ENCODE data around the gene FRMD4A. TPM values are rescaled to one million over a fixed set of nuclear protein-coding genes. Genes with fewer than 3 reads are reported as not detected.

The FRMD4A gene
- total RNA-seq, 1 experiment from 2014 or later = 19.6 TPM

DNA sequence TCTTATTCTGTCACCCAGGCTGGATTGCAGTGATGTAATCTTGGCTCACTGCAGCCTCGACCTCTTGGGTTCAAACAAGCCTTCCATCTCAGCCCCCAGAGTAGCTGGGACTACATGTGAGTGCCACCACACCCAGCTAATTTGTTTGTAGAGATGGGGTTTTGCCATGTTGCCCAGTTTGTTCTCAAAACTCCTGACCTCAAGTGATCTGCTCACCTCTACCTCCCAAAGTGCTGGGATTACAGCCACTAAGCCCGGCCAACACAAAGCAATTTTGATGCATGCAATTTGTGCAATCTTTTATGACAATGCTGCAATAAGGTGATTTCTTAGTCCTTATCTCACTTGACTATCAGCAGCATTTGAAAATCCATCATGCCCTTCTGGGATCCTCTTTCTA is 333.1 kb downstream of the FRMD4A start:
- Histone ChIP-seq H3K27ac (ENCODE audit: insufficient read length, low read depth, low read length) (no peak overlapping the region), H2BK5ac (ENCODE audit: insufficient read length, low read length) (no peak overlapping the region), H3K23me2 (ENCODE audit: insufficient read length, low read depth, low read length, poor library complexity, severe bottlenecking) (no peaks in the 10 kb centered on the region), H3K14ac (ENCODE audit: insufficient read depth, low read length) (no peak overlapping the region), H4K91ac (ENCODE audit: insufficient read length, low read depth, low read length) (no peak overlapping the region), H3K79me1 (ENCODE audit: insufficient read depth, low read depth, low read length, poor library complexity, severe bottlenecking) (no peaks in the 10 kb centered on the region), H2AK5ac (ENCODE audit: insufficient read length, low read length) (no peak overlapping the region), H3T11ph (ENCODE audit: low read length) (no peak overlapping the region), H3K23ac (ENCODE audit: insufficient read length, low read depth, low read length) (no peak overlapping the region), H3K18ac (ENCODE audit: insufficient read length, low read depth, low read length) (no peak overlapping the region), H3K9ac (ENCODE audit: extremely low read depth, insufficient read length, low read length) (no peak overlapping the region), H4K20me1 (ENCODE audit: control insufficient read depth, insufficient read depth, insufficient read length) (no peaks in the 10 kb centered on the region), H2BK20ac (ENCODE audit: low read depth, low read length, poor library complexity, severe bottlenecking) (no peak overlapping the region), H3K4ac (ENCODE audit: low read depth, low read length) (no peak overlapping the region), H2BK15ac (ENCODE audit: low read depth, low read length) (no peak overlapping the region), H2AFZ (ENCODE audit: low read length) (no peak overlapping the region), H3K9me3 (ENCODE audit: control insufficient read depth, low read depth, low read length) (no peaks in the 10 kb centered on the region), H2BK120ac (ENCODE audit: low read depth, low read length, poor library complexity, severe bottlenecking) (no peak overlapping the region), H4K8ac (replicated peaks; ENCODE audit: insufficient read length, low read depth, low read length) (no peak overlapping the region), H2BK12ac (ENCODE audit: insufficient read length, low read depth, low read length) (no peak overlapping the region), H3K56ac (ENCODE audit: insufficient read length, low read depth, low read length) (no peak overlapping the region), H3K4me1 (ENCODE audit: insufficient read depth, low read length) (0 out of 2 replicates have a peak, but pooled peaks cover 3% of the 10 kb centered on the region), H4K5ac (ENCODE audit: insufficient read length, low read depth, low read length) (no peak overlapping the region), H3K27me3 (ENCODE audit: insufficient read depth, low read length) (no peaks in the 10 kb centered on the region), H3K79me2 (ENCODE audit: insufficient read depth, low read length) (no peaks in the 10 kb centered on the region), H3K4me2 (ENCODE audit: insufficient read depth, insufficient read length, low read length) (no peak overlapping the region)
- WGBS (ENCODE audit: extremely low coverage, insufficient read length, low lambda C conversion rate) = no CpG with 5 or more reads among the region's 2 CpGs
- Mint-ChIP-seq H3K36me3 (ENCODE audit: insufficient read depth in 1 of 3, low read depth in 3 of 3) (no peaks in the 10 kb centered on the region; a peak in 2 of 7 replicates), H3K27ac (no peak overlapping the region), H3K9me3 (no peaks in the 10 kb centered on the region), H3K27me3 (ENCODE audit: low read depth) (no peaks in the 10 kb centered on the region; the same call in 1 of the 2 replicates), H3K4me3 (no peak overlapping the region), H3K4me1 (peaks cover 10 to 14% of the 10 kb centered on the region in 2 experiments)
- no peak for DNase-seq
- TF ChIP-seq, protein P1, sequence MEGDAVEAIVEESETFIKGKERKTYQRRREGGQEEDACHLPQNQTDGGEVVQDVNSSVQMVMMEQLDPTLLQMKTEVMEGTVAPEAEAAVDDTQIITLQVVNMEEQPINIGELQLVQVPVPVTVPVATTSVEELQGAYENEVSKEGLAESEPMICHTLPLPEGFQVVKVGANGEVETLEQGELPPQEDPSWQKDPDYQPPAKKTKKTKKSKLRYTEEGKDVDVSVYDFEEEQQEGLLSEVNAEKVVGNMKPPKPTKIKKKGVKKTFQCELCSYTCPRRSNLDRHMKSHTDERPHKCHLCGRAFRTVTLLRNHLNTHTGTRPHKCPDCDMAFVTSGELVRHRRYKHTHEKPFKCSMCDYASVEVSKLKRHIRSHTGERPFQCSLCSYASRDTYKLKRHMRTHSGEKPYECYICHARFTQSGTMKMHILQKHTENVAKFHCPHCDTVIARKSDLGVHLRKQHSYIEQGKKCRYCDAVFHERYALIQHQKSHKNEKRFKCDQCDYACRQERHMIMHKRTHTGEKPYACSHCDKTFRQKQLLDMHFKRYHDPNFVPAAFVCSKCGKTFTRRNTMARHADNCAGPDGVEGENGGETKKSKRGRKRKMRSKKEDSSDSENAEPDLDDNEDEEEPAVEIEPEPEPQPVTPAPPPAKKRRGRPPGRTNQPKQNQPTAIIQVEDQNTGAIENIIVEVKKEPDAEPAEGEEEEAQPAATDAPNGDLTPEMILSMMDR (conservative IDR thresholded peaks at IDR 0.05) = no peak

All from H9 (cell line).